Activated naive CD4-positive, alpha-beta T cell treated with anti-CD3 and anti-CD28 coated beads, Interleukin-2, amount 10 ng/mL, durations not matched to agents 7 days and 5 days (primary cell): ENCODE measurements around the gene ZNRF1.
A peak's percentile ranks its signal among the peaks of the same experiment; 100 is the strongest.

Experiments
- CTCF ChIA-PET: fragments of 350-600 bp; sonication (Branson Sonifier 250); formaldehyde crosslinking; loops from one replicate; lab custom pipeline; 2021; ENCODE audit warnings: antibody characterized with exemption; lab: Charles Lee
- DNase-seq: peaks from one replicate; pipeline ENCODE4 v3.0.0-alpha.2; 2020
- H3K27ac Mint-ChIP-seq: one replicate; pipeline ENCODE4 v1.8.0; 2021; ENCODE audit warnings: mild to moderate bottlenecking, moderate library complexity, mixed read lengths
- H3K27me3 Mint-ChIP-seq: one replicate; pipeline ENCODE4 v1.8.0; 2021; ENCODE audit warnings: mild to moderate bottlenecking, mixed read lengths
- H3K36me3 Mint-ChIP-seq: one replicate; pipeline ENCODE4 v1.8.0; 2021; ENCODE audit warnings: mixed read lengths
- H3K4me1 Mint-ChIP-seq: one replicate; pipeline ENCODE4 v1.8.0; 2021; ENCODE audit warnings: mixed read lengths
- H3K4me3 Mint-ChIP-seq: one replicate; pipeline ENCODE4 v1.8.0; 2021; ENCODE audit warnings: mild to moderate bottlenecking, moderate library complexity, mixed read lengths
- H3K9me3 Mint-ChIP-seq: one replicate; pipeline ENCODE4 v1.8.0; 2021; ENCODE audit warnings: mixed read lengths

Gene ZNRF1

DNA sequence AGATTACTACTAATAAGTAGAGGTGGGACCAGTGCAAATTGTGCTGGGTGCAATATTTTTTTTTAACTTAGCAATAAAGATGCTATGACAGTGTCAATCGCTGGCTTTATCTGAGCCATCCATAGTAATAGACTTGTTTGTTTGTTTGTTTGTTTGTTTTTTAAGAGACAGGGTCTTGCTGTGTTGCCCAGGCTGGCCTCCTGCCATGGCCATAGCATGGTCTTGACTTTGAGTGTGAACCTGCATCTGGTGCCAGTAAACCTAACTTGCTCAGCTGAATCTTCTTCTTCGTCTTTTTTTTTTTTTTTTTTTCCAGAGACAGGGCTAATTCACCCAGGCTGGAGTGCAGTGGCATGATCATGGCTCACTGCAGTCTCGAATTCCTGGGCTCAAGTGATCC, 46.6 kb downstream of the ZNRF1 start:
- H3K27ac Mint-ChIP-seq = no peak overlapping the region
- H3K27me3 Mint-ChIP-seq = no peaks in the 10 kb centered on the region
- H3K4me1 Mint-ChIP-seq = peaks cover 3% of the 10 kb centered on the region
- H3K36me3 Mint-ChIP-seq = no peaks in the 10 kb centered on the region
- no peak for DNase-seq
- peaks cover 1% of the 10 kb centered on the region for H3K9me3 Mint-ChIP-seq
- H3K4me3 Mint-ChIP-seq = no peak overlapping the region
- CTCF ChIA-PET = interaction anchor here (0.8 kb wide), 1 partner anchor 66 kb away, joined by 4 read pairs; no protein-coding TSS in a partner anchor

DNA sequence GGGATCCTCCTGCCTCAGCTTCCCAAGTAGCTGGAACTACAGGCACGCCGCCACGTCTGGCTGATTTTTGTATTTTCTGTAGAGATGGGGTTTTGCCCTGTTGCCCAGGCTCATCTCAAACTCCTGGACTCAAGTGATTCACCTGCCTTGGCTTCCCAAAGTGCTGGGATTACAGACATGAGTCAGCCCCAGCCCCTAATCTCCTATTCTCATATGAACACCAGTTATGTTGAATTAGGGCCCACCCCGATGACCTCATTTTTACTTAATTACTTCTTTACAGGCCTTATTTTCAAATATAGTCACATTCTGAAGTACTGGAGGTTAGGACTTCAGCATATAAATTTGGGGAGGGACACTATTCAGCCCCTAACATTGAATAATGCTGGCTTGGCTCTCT, 49.2 kb downstream of the ZNRF1 start:
- Mint-ChIP-seq H3K9me3 (peaks cover 1% of the 10 kb centered on the region), H3K27me3 (no peaks in the 10 kb centered on the region), H3K27ac (no peak overlapping the region), H3K4me1 (peaks cover 3% of the 10 kb centered on the region), H3K4me3 (no peak overlapping the region), H3K36me3 (no peaks in the 10 kb centered on the region)
- DNase-seq = no peak
- CTCF ChIA-PET = interaction anchor here (0.9 kb wide), 1 partner anchor 17 kb away, joined by 4 read pairs; no protein-coding TSS in a partner anchor

DNA sequence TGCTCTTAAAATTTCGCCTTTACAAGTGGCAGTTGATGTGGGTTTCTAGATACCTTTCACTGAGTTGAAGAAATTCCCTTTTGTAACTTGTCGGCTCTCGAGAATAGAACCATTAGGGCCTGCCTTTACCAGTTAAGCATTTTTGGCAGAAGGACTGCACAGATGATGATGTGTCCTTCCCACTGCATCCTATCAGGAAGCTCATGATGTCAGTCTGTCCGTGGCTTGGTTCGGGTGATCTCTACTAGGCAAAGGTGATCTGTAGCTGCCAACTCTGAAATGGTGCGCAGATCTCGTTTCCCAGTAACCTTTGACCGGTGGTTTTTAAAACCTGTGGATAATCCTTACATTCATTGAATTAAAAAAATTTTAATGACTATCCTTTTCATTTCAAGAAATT, 49.7 kb downstream of the ZNRF1 start:
- H3K4me3 Mint-ChIP-seq = no peak overlapping the region
- peaks cover 1% of the 10 kb centered on the region for H3K9me3 Mint-ChIP-seq
- no peak for DNase-seq
- H3K27ac Mint-ChIP-seq = no peak overlapping the region
- H3K4me1 Mint-ChIP-seq = no peaks in the 10 kb centered on the region
- no peaks in the 10 kb centered on the region for H3K36me3 Mint-ChIP-seq
- no peaks in the 10 kb centered on the region for H3K27me3 Mint-ChIP-seq
- CTCF ChIA-PET = interaction anchor here (0.9 kb wide), 1 partner anchor 17 kb away, joined by 4 read pairs; no protein-coding TSS in a partner anchor

DNA sequence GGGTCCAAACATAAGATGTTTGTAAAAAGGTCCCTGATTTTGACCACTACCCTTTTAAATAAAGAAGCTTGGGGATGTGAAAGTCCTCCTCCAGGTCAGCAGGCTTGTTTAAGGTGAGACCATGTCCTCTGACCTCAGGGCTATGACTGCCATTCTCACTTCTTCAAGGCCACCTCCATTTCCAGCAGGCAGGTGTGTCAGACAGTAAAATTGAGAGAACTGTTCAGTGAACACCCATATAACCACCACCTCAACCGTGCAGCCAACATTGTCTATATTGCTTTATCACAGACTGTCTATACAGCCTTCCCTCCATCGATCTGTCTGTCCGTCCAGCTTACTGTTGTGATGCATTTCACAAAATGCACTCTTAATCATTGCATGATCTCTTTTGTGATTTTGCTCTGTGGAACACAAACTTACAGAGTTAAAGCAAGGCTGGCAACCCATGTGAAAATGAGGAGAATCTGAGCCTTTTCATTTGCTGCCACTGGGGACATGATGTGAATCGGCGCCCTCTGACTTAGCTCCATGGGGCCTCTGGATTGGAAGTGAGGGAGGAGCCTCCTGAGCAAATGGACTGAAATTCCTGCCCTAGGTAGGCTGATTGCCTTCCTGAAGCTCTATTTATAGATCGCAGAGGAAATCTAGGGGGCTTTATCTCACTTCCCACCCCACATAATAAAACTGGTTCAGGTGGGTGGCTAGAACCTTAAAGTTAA, 53.8 kb downstream of the ZNRF1 start:
- no peaks in the 10 kb centered on the region for H3K4me1 Mint-ChIP-seq
- no peak overlapping the region for H3K27ac Mint-ChIP-seq
- peaks cover 4% of the 10 kb centered on the region for H3K36me3 Mint-ChIP-seq
- peaks cover 1% of the 10 kb centered on the region for H3K9me3 Mint-ChIP-seq
- CTCF ChIA-PET = interaction anchor here (1.2 kb wide), 1 partner anchor 9 kb away, joined by 6 read pairs; no protein-coding TSS in a partner anchor
- no peak for DNase-seq
- no peak overlapping the region for H3K4me3 Mint-ChIP-seq
- H3K27me3 Mint-ChIP-seq = no peaks in the 10 kb centered on the region

DNA sequence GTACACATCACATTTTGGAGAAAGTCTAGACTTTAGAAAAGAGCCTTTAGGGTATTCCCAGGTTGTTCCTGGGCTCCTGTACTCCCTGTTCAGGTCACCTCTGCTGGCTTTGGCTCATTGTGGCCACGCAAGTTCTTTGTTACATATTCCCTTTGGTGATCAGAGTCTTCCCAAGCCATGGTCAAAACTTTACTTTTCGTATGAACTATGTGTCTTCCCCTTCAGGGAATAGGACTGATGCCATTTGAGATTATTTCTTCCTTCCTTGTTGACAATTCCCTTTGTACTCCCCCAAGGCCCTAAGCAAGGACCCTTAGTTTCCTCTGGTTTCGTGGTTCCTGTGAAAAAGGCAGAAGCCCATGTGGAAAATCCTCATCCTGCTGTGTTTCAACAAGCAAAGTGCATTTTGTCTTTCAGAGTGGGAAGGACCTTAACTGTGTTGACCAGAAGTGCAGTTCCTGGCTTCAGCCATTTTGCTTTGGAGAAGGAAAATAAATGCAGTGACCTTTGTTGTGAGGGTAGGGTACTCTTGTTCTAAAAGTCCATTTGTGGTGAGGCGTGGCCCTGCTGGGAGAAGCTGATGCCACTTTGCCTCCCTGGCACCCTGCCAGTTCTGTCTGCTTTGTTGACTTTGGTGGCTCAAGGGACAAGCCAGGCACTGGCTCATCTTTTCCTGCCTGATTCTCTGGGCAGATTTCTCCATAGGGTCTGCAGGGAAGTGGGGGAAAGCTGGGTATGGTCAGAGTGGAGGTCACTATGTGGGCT, 55.1 kb downstream of the ZNRF1 start:
- Mint-ChIP-seq H3K4me3 (no peak overlapping the region), H3K27me3 (no peaks in the 10 kb centered on the region), H3K4me1 (no peaks in the 10 kb centered on the region), H3K9me3 (peaks cover 1% of the 10 kb centered on the region), H3K36me3 (peaks cover 4% of the 10 kb centered on the region), H3K27ac (no peak overlapping the region)
- DNase-seq = no peak
- CTCF ChIA-PET = no interaction called here

DNA sequence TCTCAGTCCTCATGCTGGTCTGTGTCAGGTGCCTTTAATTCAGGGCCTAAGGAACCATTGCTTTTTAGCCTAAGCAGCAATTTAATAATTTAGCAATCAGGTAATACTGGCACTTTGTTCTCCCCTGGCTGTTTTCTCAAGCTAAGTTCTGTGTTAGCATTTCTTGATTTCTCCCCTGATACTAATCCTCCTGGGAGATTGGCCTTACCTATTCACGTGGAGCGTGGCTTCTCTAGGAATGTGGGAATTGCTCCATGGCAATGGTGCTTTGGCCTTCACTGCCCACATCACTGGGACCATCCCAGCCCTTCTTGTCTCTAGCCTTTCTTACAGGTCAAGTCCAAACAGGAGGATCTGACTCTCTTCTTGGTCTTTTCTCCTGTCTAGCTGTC, 55.7 kb downstream of the ZNRF1 start:
- Mint-ChIP-seq H3K4me1 (no peaks in the 10 kb centered on the region), H3K27me3 (no peaks in the 10 kb centered on the region), H3K27ac (no peak overlapping the region), H3K9me3 (peaks cover under 1% of the 10 kb centered on the region), H3K36me3 (peaks cover 4% of the 10 kb centered on the region), H3K4me3 (no peak overlapping the region)
- CTCF ChIA-PET = no interaction called here
- DNase-seq = no peak

DNA sequence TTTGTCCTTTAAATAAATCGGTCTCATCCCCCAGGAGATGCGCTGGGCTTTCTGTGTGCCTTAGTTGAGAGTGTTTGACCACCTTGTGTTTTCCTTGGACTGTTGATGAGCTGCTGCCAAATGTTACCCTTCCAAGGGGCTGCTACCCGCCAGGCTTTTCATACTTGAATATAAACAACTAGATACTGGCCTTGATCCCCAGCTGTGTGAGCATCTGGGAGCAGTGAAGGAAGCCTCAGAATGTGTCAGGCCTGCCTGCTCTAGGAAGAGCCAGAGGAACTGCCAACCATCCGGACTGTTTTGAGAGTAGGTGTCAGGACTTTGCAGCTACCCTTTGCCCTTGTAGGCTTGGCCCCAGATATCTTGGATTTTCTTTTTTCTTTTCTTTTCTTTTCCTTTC, 60.0 kb downstream of the ZNRF1 start:
- CTCF ChIA-PET = interaction anchor here (0.6 kb wide), 1 partner anchor 13 kb away, joined by 3 read pairs; no protein-coding TSS in a partner anchor
- no peak overlapping the region for H3K4me3 Mint-ChIP-seq

DNA sequence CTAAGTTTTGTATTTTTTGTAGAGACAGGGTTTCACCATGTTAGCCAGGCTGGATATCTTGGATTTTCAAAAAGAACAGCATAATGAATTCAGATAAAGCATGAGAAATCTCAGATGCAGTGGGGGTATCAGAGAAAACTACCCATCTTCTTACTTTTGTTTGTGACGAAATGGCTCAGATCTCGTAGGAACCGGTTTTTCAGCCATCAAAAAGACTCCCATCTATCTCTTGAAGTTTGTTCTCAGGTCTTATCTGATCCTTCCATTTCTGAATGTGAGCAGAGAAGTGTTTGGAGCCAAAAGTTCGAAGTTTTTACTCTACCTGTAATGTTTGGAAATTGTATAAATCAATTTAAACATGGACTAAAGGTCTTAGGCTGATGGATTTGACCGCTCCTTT, 60.6 kb downstream of the ZNRF1 start:
- Mint-ChIP-seq H3K27me3 (no peaks in the 10 kb centered on the region), H3K4me3 (no peak overlapping the region), H3K27ac (no peak overlapping the region), H3K4me1 (peaks cover 17% of the 10 kb centered on the region), H3K9me3 (no peaks in the 10 kb centered on the region), H3K36me3 (peaks cover 4% of the 10 kb centered on the region)
- DNase-seq = no peak
- CTCF ChIA-PET = no interaction called here

More for the DNA sequence above, 60.0 kb downstream of the ZNRF1 start:
- Mint-ChIP-seq H3K36me3 (peaks cover 4% of the 10 kb centered on the region), H3K4me1 (peaks cover 12% of the 10 kb centered on the region), H3K27ac (no peak overlapping the region), H3K27me3 (no peaks in the 10 kb centered on the region), H3K9me3 (no peaks in the 10 kb centered on the region)
- no peak for DNase-seq

DNA sequence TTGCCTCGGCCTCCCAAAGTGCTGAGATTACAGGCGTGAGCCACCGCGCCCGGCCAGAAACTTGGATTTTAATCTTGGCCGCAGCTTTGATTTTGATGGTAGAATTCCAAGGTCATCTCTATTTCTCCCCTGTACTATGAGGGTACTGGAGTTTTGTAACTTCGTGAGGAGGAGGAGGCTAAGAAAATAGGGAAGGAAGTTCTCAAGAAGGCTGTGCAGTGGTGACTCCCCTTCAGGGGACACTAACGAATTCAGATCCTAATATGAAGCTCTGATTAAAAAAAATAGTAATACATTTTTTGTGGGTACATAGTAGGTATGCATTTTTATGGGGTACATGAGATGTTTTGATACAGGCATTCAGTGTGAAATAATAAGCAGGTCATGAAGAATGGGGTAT, 61.9 kb downstream of the ZNRF1 start:
- DNase-seq = no peak
- H3K4me1 Mint-ChIP-seq = peaks cover 29% of the 10 kb centered on the region
- CTCF ChIA-PET = interaction anchor here (0.6 kb wide), 1 partner anchor 187 kb away, joined by 3 read pairs; no protein-coding TSS in a partner anchor
- H3K36me3 Mint-ChIP-seq = peaks cover 4% of the 10 kb centered on the region
- H3K4me3 Mint-ChIP-seq = no peak overlapping the region
- H3K27ac Mint-ChIP-seq = no peak overlapping the region
- H3K9me3 Mint-ChIP-seq = no peaks in the 10 kb centered on the region
- no peaks in the 10 kb centered on the region for H3K27me3 Mint-ChIP-seq

DNA sequence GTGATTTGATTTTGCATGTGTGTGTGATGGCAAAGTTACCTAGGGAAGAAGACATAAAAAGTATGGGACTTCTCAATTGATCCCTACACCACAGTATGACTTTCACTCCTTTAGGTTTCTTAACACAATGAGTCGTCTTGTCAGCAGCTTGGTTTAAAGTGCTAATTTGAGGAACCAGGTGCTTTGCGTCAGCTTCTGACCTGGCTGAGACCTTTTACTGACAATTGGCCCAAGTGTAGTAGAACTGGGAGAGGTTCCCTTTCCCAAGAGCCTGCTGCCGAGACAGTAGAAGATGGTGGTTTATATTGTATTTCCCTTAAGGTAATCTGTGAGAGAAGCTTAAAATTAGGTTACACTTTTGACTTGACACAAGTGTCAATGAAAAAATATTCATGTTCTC, 62.8 kb downstream of the ZNRF1 start:
- no peak overlapping the region for H3K4me3 Mint-ChIP-seq
- CTCF ChIA-PET = interaction anchor here (1.1 to 1.2 kb wide), 2 partner anchors 50 to 64 kb away, joined by 3 to 5 read pairs; no protein-coding TSS in a partner anchor
- H3K9me3 Mint-ChIP-seq = no peaks in the 10 kb centered on the region
- no peak for DNase-seq
- no peaks in the 10 kb centered on the region for H3K36me3 Mint-ChIP-seq
- H3K4me1 Mint-ChIP-seq = peaks cover 31% of the 10 kb centered on the region
- no peaks in the 10 kb centered on the region for H3K27me3 Mint-ChIP-seq
- H3K27ac Mint-ChIP-seq = no peak overlapping the region

DNA sequence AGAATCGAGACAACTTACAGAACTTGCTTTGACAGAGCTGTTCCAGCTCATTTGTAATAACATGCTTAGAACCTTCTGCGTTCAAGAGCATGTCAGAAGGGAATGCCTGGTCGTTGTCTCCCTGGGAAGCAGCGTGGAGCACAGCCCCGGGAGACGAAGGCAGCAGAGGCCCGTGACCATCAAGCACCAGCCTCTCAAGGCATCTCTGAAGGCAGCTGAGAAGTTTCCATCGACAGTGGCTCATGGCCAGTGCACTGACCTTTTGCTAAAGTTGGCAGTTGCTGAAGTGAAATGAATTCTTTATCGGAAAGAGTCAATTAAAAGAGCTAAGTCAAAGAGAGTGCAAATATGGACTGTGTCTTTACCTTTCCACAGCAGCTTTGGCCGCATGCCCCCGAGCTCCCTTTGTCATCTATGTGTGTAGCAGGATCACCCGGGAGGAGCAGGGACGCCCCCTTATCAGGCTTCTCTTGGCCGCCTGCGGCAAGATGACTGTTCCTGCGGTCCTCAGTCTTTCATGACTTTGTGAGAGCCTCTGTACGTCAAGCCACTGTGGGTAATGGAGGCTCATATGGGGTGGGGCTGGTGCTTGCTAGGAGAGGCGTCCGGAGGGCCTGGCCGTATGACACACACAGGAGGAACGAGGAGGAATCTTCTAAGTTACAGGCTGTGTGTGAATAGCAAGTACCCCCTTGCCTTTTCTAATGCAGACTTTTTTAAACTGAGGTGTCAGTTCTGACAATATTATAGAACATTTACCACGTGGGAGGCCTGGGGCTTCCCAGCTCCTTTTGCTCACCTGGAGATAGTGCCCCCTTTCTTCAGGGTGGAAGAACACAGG, 63.5 kb downstream of the ZNRF1 start:
- no peaks in the 10 kb centered on the region for H3K9me3 Mint-ChIP-seq
- no peaks in the 10 kb centered on the region for H3K27me3 Mint-ChIP-seq
- DNase-seq = no peak
- H3K4me3 Mint-ChIP-seq = no peak overlapping the region
- no peaks in the 10 kb centered on the region for H3K36me3 Mint-ChIP-seq
- no peak overlapping the region for H3K27ac Mint-ChIP-seq
- peaks cover 33% of the 10 kb centered on the region for H3K4me1 Mint-ChIP-seq
- CTCF ChIA-PET = interaction anchor here (1.1 to 3.7 kb wide), 6 partner anchors 38 to 64 kb away, joined by 3 to 24 read pairs (median 4); no protein-coding TSS in a partner anchor

DNA sequence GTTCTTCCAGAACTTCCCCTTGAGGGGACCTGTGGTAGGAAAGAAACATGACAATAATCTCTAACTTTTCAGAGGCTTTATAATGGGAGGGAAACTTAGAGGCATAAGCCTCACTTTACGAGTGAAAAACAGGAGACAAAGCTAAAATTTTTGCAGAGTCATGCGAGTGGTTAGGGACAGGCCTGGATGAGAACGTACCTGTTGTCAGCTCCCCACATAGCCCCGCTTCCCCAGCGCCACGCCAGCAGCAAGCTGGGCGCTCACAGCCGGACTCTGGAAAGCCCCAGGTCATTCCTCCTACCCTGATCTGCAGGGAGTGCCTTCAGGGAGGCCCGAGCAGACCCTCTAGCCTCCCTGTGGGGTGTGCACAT, 64.1 kb downstream of the ZNRF1 start:
- no peaks in the 10 kb centered on the region for H3K9me3 Mint-ChIP-seq
- H3K27ac Mint-ChIP-seq = no peak overlapping the region
- no peaks in the 10 kb centered on the region for H3K27me3 Mint-ChIP-seq
- H3K4me1 Mint-ChIP-seq = peaks cover 33% of the 10 kb centered on the region
- H3K36me3 Mint-ChIP-seq = no peaks in the 10 kb centered on the region
- no peak for DNase-seq
- CTCF ChIA-PET = interaction anchor here (1.1 to 3.7 kb wide), 4 partner anchors 37 to 58 kb away, joined by 3 to 24 read pairs (median 4); no protein-coding TSS in a partner anchor
- no peak overlapping the region for H3K4me3 Mint-ChIP-seq

DNA sequence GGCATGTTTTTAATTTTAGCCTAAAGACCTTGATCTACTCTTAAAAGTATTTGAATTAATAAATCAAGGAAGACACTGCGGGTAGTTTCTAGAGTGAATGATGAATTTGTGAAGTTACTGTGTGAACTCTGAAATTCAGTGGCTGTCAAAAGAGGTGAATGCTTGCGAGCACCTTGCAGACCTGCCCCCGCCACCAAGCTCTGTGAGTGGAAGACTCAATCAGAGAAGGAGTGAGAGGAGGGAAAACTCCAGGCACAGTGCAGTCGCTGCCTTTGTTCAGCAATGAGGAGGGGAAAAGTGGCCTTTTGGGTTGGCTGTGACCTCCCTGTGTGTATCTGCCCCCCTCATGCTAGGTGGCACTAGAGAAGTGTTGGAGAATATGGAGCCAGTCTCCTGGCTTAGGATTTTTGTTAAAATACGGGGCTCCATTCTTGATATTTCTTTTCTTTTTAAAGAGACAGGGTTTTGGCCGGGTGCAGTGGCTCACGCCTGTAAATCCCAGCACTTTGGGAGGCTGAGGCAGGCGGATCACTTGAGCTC, 64.8 kb downstream of the ZNRF1 start:
- Mint-ChIP-seq H3K4me1 (peaks cover 33% of the 10 kb centered on the region), H3K27ac (peak overlapping the region; percentile 52), H3K36me3 (no peaks in the 10 kb centered on the region), H3K27me3 (no peaks in the 10 kb centered on the region), H3K4me3 (no peak overlapping the region), H3K9me3 (no peaks in the 10 kb centered on the region)
- DNase-seq = no peak
- CTCF ChIA-PET = interaction anchor here (1.1 to 3.7 kb wide), 4 partner anchors 37 to 59 kb away, joined by 3 to 24 read pairs (median 3); no protein-coding TSS in a partner anchor
